SHP77 treated with DMSO at 0.1 percent for 48 hours (cell line): ENCODE data around the gene GJB1.
"Not testable (repeated sequence)": the region's sequence is repeated elsewhere in the genome, so short reads cannot be mapped to it uniquely, and the experiment has no call there.

ENCODE experiments used
- DNase-seq: peaks from one replicate; lab custom pipeline; 2025; lab: John Stamatoyannopoulos, UW

Gene GJB1

DNA sequence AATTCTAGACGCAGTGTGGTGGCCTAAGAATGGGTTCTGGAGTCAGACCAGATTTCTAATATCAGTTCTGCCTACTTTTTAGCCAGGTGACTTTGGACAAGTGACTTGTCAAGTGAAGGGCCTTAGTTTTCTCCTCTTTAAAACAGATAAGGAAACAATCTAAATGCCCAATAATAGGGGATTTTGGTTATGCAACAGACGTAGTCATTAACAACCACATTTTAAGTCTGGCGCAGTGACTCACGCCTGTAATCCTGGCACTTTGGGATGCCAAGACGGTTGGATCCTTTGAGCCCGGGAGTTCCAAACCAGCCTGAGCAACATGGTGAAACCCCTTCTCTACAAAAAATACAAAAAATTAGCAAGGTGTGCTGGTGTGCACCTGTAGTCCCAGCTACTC lies 33.0 kb downstream of the GJB1 start:
- no peak for DNase-seq

- no peak for DNase-seq
Observed at GRCh38 chrX:71256856-71257255, 33.8 kb downstream of the GJB1 start.

DNA sequence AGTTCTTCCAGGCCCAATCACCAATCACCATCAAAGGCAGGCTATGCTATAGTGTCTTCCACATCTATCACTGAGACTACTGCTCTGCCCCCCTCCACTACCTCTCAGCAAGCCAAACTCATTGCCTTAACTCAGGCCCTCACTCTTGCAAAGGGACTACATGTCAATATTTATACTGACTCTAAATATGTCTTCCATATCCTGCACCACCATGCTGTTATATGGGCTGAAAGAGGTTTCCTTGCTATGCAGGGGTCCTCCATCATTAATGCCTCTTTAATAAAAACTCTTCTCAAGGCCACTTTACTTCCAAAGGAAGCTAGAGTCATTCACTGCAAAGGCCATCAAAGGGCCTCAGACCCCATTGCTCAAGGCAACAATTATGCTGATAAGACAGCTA lies 45.6 kb downstream of the GJB1 start:
- DNase-seq: not testable (repeated sequence)

DNA sequence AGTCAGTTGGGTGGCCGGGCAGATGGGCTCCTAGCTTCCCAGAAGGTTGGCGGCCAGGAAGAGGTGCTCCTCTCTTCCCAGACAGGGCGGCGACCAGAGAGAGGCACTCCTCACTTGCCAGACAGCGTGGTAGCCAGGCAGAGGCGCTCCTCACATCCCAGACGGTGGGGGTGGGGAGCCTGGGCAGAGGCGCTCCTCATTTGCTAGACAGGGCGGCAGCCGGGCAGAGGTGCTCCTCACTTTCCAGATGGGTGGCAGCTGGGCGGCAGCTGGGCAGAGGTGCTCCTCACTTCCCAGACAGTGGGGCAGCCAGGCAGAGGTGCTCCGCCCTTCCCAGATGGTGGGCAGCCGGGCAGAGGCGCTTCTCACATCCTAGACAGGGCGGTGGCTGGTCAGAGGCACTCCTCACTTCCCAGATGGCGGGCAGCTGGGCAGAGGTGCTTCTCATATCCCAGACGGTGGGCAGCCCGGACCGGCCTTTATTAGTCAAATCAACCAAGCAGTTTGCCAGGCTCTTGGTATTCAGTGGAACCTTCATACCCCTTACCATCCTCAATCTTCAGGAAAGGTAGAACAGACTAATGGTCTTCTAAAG lies 46.9 kb downstream of the GJB1 start:
- no peak for DNase-seq

DNA sequence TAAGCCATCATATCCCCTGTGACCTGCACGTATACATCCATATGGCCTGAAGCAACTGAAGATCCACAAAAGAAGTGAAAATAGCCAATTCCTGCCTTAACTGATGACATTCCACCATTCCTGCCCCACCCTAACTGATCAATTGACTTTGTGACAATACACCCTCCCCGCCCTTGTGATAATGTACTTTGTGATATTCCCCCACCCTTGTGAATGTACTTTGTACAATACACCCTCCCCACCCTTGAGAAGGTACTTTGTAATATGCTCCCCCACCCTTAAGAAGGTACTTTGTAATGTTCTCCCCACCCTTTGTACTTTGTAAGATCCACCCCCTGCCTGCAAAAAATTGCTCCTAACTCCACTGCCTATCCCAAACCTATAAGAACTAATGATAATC lies 49.3 kb downstream of the GJB1 start:
- not testable (repeated sequence) for DNase-seq
